MCF 10A (cell line): ENCODE measurements around the gene DNHD1. TPM values are rescaled to one million over a fixed set of nuclear protein-coding genes. Genes with fewer than 3 reads are reported as not detected.

Experiments used
- BruUV-seq: library from RNA; stranded (reverse); fragments of 400-500 nt; replicated peaks from 2 replicates; lab custom pipeline; 2021; lab: Mats Ljungman, UMichigan
- CTCF ChIA-PET: fragments of 300-600 bp; sonication (Branson Sonifier 250); formaldehyde crosslinking; extraction: SDS; loops from one replicate; lab custom pipeline; 2021; ENCODE audit warnings: antibody characterized with exemption, inconsistent platforms; lab: Yijun Ruan, JAX
- POLR2A ChIA-PET: fragments of 300-600, 350-650 bp; sonication (Branson Sonifier 250); formaldehyde crosslinking; extraction: SDS; loops from one replicate; lab custom pipeline; 2020; ENCODE audit warnings: antibody characterized with exemption, inconsistent platforms; lab: Yijun Ruan, JAX
- DNase-seq: peaks from one replicate; pipeline ENCODE4 v3.0.0-alpha.2; 2018; ENCODE audit not compliant: unreplicated experiment
- H3K27ac Mint-ChIP-seq: one replicate; pipeline ENCODE4 v1.8.0; 2022; ENCODE audit warnings: mild to moderate bottlenecking, low read depth, mixed read lengths; ENCODE audit not compliant: unreplicated experiment
- H3K27me3 Mint-ChIP-seq: one replicate; pipeline ENCODE4 v1.8.0; 2022; ENCODE audit warnings: mixed read lengths; ENCODE audit not compliant: insufficient read depth, unreplicated experiment
- H3K36me3 Mint-ChIP-seq: one replicate; pipeline ENCODE4 v1.8.0; 2022; ENCODE audit warnings: mild to moderate bottlenecking, moderate library complexity, mixed read lengths; ENCODE audit not compliant: insufficient read depth, unreplicated experiment
- H3K4me1 Mint-ChIP-seq: one replicate; pipeline ENCODE4 v1.8.0; 2022; ENCODE audit warnings: mixed read lengths; ENCODE audit not compliant: insufficient read depth, unreplicated experiment
- H3K4me3 Mint-ChIP-seq: one replicate; pipeline ENCODE4 v1.8.0; 2022; ENCODE audit warnings: mild to moderate bottlenecking, moderate library complexity, mixed read lengths; ENCODE audit not compliant: unreplicated experiment
- H3K9me3 Mint-ChIP-seq: one replicate; pipeline ENCODE4 v1.8.0; 2022; ENCODE audit warnings: mixed read lengths; ENCODE audit not compliant: unreplicated experiment
- CTCF ChIP-seq: fragments of 200-600 bp; IDR thresholded peaks from one replicate; pipeline ENCODE4 v1.8.0; 2022; ENCODE audit warnings: antibody characterized with exemption, mild to moderate bottlenecking; ENCODE audit not compliant: unreplicated experiment
- intact Hi-C: fragments of 100-400 bp; cut with micrococcal nuclease; formaldehyde crosslinking; loops from 2 replicates; pipeline ENCODE4 v1.14.1; 2022
- total RNA-seq: library from RNA; stranded (reverse); gene quantifications from 2 replicates; pipeline ENCODE4 v1.2.3, GENCODE V29; 2022

DNHD1 gene
- total RNA-seq, 1 experiment from 2014 or later = 18.3 TPM

- ChIA-PET CTCF (interaction anchor here (0.8 to 0.9 kb wide), 3 partner anchors 147 to 180 kb away, joined by 3 to 5 read pairs (median 3); no protein-coding TSS in a partner anchor), POLR2A (no interaction called here)
- no TSS peak for BruUV-seq
These were observed 29.5 kb downstream of the DNHD1 start for GRCh38 chr11:6526411-6527135.

GRCh38 chr11:6529266-6529665 lies 32.2 kb downstream of the DNHD1 start:
- Mint-ChIP-seq H3K9me3 (no peaks in the 10 kb centered on the region), H3K27me3 (no peaks in the 10 kb centered on the region), H3K4me1 (no peaks in the 10 kb centered on the region), H3K4me3 (no peak overlapping the region), H3K27ac (no peak overlapping the region), H3K36me3 (no peaks in the 10 kb centered on the region)
- no peak for DNase-seq
- ChIA-PET CTCF (interaction anchor here (0.6 to 5.1 kb wide), 18 partner anchors 13 to 447 kb away, joined by 3 to 82 read pairs (median 4); partner anchors contain the start of gene MRPL17), POLR2A (interaction anchor here (0.9 kb wide), 1 partner anchor 154 kb away, joined by 6 read pairs; the partner anchor contains the start of gene MRPL17)
- intact Hi-C loops = no loop called here
- BruUV-seq = no TSS peak
- no peak for TF ChIP-seq CTCF

More at GRCh38 chr11:6526411-6527135, 29.5 kb downstream of the DNHD1 start:
- TF ChIP-seq CTCF = no peak
- Mint-ChIP-seq H3K9me3 (no peaks in the 10 kb centered on the region), H3K27ac (peak overlapping the region; percentile 33), H3K4me1 (peaks cover 6% of the 10 kb centered on the region), H3K4me3 (no peak overlapping the region), H3K36me3 (no peaks in the 10 kb centered on the region), H3K27me3 (no peaks in the 10 kb centered on the region)
- no peak for DNase-seq
- intact Hi-C loops = no loop called here

- H3K4me3 Mint-ChIP-seq = no peak overlapping the region
- no peaks in the 10 kb centered on the region for H3K9me3 Mint-ChIP-seq
- no TSS peak for BruUV-seq
- no peaks in the 10 kb centered on the region for H3K4me1 Mint-ChIP-seq
- no peak for DNase-seq
- peaks cover 4% of the 10 kb centered on the region for H3K36me3 Mint-ChIP-seq
- intact Hi-C loops = loop anchor here (1.0 to 5.0 kb wide), 5 partner anchors 72 to 226 kb away; partner anchors contain the start of genes ILK, MRPL17 and RRP8
- no peak overlapping the region for H3K27ac Mint-ChIP-seq
- no peak for TF ChIP-seq CTCF
- H3K27me3 Mint-ChIP-seq = no peaks in the 10 kb centered on the region
- ChIA-PET POLR2A (interaction anchor here (0.6 to 1.5 kb wide), 9 partner anchors 10 to 161 kb away, joined by 3 to 6 read pairs (median 3); partner anchors contain the start of genes MRPL17 and RRP8), CTCF (interaction anchor here (0.5 to 5.6 kb wide), 51 partner anchors 10 to 1518 kb away, joined by 3 to 82 read pairs (median 4); partner anchors contain the start of genes HPX, MRPL17 and TPP1)
These were observed 33.8 kb downstream of the DNHD1 start for GRCh38 chr11:6530848-6531247.

- H3K27me3 Mint-ChIP-seq = no peaks in the 10 kb centered on the region
- BruUV-seq = no TSS peak
- TF ChIP-seq CTCF = peak; percentile 74
- intact Hi-C loops = loop anchor here (1.0 to 5.0 kb wide), 5 partner anchors 71 to 226 kb away; partner anchors contain the start of genes ILK, MRPL17 and RRP8
- H3K27ac Mint-ChIP-seq = no peak overlapping the region
- H3K9me3 Mint-ChIP-seq = no peaks in the 10 kb centered on the region
- peaks cover 7% of the 10 kb centered on the region for H3K36me3 Mint-ChIP-seq
- POLR2A ChIA-PET = interaction anchor here (0.6 to 1.5 kb wide), 11 partner anchors 9 to 177 kb away, joined by 3 to 6 read pairs (median 3); partner anchors contain the start of genes MRPL17, RRP8 and TPP1
- CTCF ChIA-PET = interaction anchor here (0.5 to 5.6 kb wide), 52 partner anchors 9 to 1517 kb away, joined by 3 to 82 read pairs (median 4); partner anchors contain the start of genes HPX, MRPL17 and TPP1
- peak; percentile 56 for DNase-seq
- H3K4me1 Mint-ChIP-seq = no peaks in the 10 kb centered on the region
- H3K4me3 Mint-ChIP-seq = no peak overlapping the region
These were observed 34.2 kb downstream of the DNHD1 start for GRCh38 chr11:6531267-6531752.
